Gastrocnemius medialis (tissue), 4 donors: Measurements from ENCODE around the gene GNRHR. TPM values are rescaled to one million over a fixed set of nuclear protein-coding genes. Genes with fewer than 3 reads are reported as not detected.

ENCODE experiments used
- ATAC-seq, 2 donors: fragments of 150-250 bp; one replicate each; pipeline ENCODE4 v1.9.1; 2016
- DNase-seq, 2 donors: peaks; one replicate each; pipeline ENCODE4 v3.0.0-alpha.2; 2019
- H3K27ac ChIP-seq, 4 donors: fragments of 200-600 bp; sonication (generic); 1 replicate in 1 of 4; 2 replicates in 3 of 4; pipeline ENCODE4 v1.5.1; 2016 to 2018; ENCODE audit warnings: mild to moderate bottlenecking in 2 of 4, moderate library complexity in 1 of 4
- H3K27me3 ChIP-seq, 3 donors: fragments of 200-600 bp; sonication (generic) in 2 of 3; 1 replicate in 1 of 3; 2 replicates in 2 of 3; pipeline versions ENCODE4 v1.5.1 to v1.6.0; 2016 to 2019; ENCODE audit warnings: mild to moderate bottlenecking in 1 of 3, moderate library complexity in 1 of 3
- H3K36me3 ChIP-seq, 2 donors: fragments of 200-600 bp; sonication (generic) in 1 of 2; one replicate each; pipeline ENCODE4 v1.5.1; 2017 to 2018
- H3K4me1 ChIP-seq, 2 donors: fragments of 200-600 bp; sonication (generic) in 1 of 2; one replicate each; pipeline ENCODE4 v1.5.1; 2016 to 2017; ENCODE audit warnings: mild to moderate bottlenecking in 2 of 2
- H3K4me3 ChIP-seq, 4 donors: fragments of 200-600 bp; sonication (generic) in 3 of 4; 1 replicate in 1 of 4; 2 replicates in 3 of 4; pipeline ENCODE4 v1.5.1; 2016 to 2019; ENCODE audit warnings: mild to moderate bottlenecking in 2 of 4
- H3K9me3 ChIP-seq, 3 donors: fragments of 200-600 bp; sonication (generic) in 2 of 3; 1 replicate in 1 of 3; 2 replicates in 2 of 3; pipeline ENCODE4 v1.5.1; 2016 to 2019
- CTCF ChIP-seq, 5 experiments: fragments of 450-650 bp in 3 of 5; fragments of 200-600 bp in 2 of 5; sonication (generic) in 2 of 5; IDR thresholded peaks in 4 of 5; conservative IDR thresholded peaks in 1 of 5; 1 replicate in 4 of 5; 2 replicates in 1 of 5; pipeline ENCODE4 v1.5.1; 2016 to 2019; ENCODE audit warnings: antibody characterized with exemption in 5 of 5, mild to moderate bottlenecking in 3 of 5, moderate library complexity in 3 of 5
- POLR2A ChIP-seq, 2 donors: fragments of 450-650 bp; IDR thresholded peaks; one replicate each; pipeline ENCODE4 v1.6.1; 2017; ENCODE audit warnings: antibody characterized with exemption in 2 of 2, mild to moderate bottlenecking in 2 of 2, moderate library complexity in 2 of 2
- in situ Hi-C, 4 donors: fragments of 200-750 bp; cut with MboI; loops; one replicate each; pipeline versions ENCODE4 v1.15.0 to v1.8.0; 2017; ENCODE audit warnings: low sequenced_read_pairs in 4 of 4
- intact Hi-C: fragments of 100-400 bp; cut with DNase I; formaldehyde crosslinking; loops from one replicate; pipeline ENCODE4 v1.15.1; 2023; ENCODE audit warnings: low total_unique reads
- total RNA-seq, 4 donors: library from RNA; depleted of rRNA; stranded (reverse); fragments of >200 nt; gene quantifications; one replicate each; pipeline versions ENCODE4 v1.1.0 to v1.2.3, GENCODE V29; 2016

The GNRHR gene
- total RNA-seq, 4 donors from 2014 or later: not detected

- Histone ChIP-seq H3K4me1 (no peaks in the 10 kb centered on the region), H3K27ac (no peak overlapping the region), H3K27me3 (no peaks in the 10 kb centered on the region), H3K4me3 (no peak overlapping the region), H3K36me3 (no peaks in the 10 kb centered on the region), H3K9me3 (no peaks in the 10 kb centered on the region)
- intact Hi-C loops: no loop called here
- TF ChIP-seq POLR2A (IDR thresholded peaks at IDR 0.05) (no peak), CTCF (IDR thresholded peaks at IDR 0.05 in 4 of 5, conservative IDR thresholded peaks at IDR 0.05 in 1 of 5) (no peak)
- DNase-seq (no peak), ATAC-seq (no peak)
- in situ Hi-C loops: no loop called here
Measured at GRCh38 chr4:67717586-67717985, 36.6 kb downstream of the GNRHR start.

GRCh38 chr4:67714955-67715354 lies 39.2 kb downstream of the GNRHR start:
- Histone ChIP-seq H3K9me3 (no peaks in the 10 kb centered on the region), H3K4me1 (no peaks in the 10 kb centered on the region), H3K27me3 (no peaks in the 10 kb centered on the region), H3K4me3 (no peak overlapping the region), H3K36me3 (no peaks in the 10 kb centered on the region), H3K27ac (no peak overlapping the region)
- in situ Hi-C loops (no loop called here), intact Hi-C loops (no loop called here)
- DNase-seq: no peak
- ATAC-seq: no peak
- TF ChIP-seq CTCF (IDR thresholded peaks at IDR 0.05 in 4 of 5, conservative IDR thresholded peaks at IDR 0.05 in 1 of 5) (no peak), POLR2A (IDR thresholded peaks at IDR 0.05) (no peak)

GRCh38 chr4:67714248-67714583 lies 40.0 kb downstream of the GNRHR start:
- Histone ChIP-seq H3K27ac (no peak overlapping the region), H3K9me3 (no peaks in the 10 kb centered on the region), H3K4me1 (no peaks in the 10 kb centered on the region), H3K27me3 (no peaks in the 10 kb centered on the region), H3K36me3 (no peaks in the 10 kb centered on the region), H3K4me3 (no peak overlapping the region)
- in situ Hi-C loops (no loop called here), intact Hi-C loops (no loop called here)
- TF ChIP-seq POLR2A (IDR thresholded peaks at IDR 0.05): no peak
- no peak for TF ChIP-seq CTCF (IDR thresholded peaks at IDR 0.05 in 4 of 5, conservative IDR thresholded peaks at IDR 0.05 in 1 of 5)
- DNase-seq (no peak), ATAC-seq (no peak)

- no peak overlapping the region for H3K27ac ChIP-seq
- ATAC-seq: no peak
Measured at GRCh38 chr4:67713529-67714247, 40.5 kb downstream of the GNRHR start.

More at GRCh38 chr4:67713529-67714247, 40.5 kb downstream of the GNRHR start:
- TF ChIP-seq CTCF (IDR thresholded peaks at IDR 0.05 in 4 of 5, conservative IDR thresholded peaks at IDR 0.05 in 1 of 5): no peak
- TF ChIP-seq POLR2A (IDR thresholded peaks at IDR 0.05): no peak
- H3K4me1 ChIP-seq: no peaks in the 10 kb centered on the region
- DNase-seq: no peak
- in situ Hi-C loops (no loop called here), intact Hi-C loops (no loop called here)
- no peaks in the 10 kb centered on the region for H3K36me3 ChIP-seq
- H3K27me3 ChIP-seq: no peaks in the 10 kb centered on the region
- no peak overlapping the region for H3K4me3 ChIP-seq
- no peaks in the 10 kb centered on the region for H3K9me3 ChIP-seq
